Parathyroid adenoma (tissue), 2 donors: ENCODE results near the gene BIRC3.

ENCODE experiments used
- H2AFZ ChIP-seq: fragments of 300-600 bp; sonication (generic); one replicate; pipeline ENCODE4 v1.7.0; 2017; ENCODE audit warnings: antibody characterized with exemption, mild to moderate bottlenecking
- H3K27ac ChIP-seq: fragments of 300-600 bp; sonication (generic); one replicate; pipeline ENCODE4 v1.7.0; 2017
- H3K27me3 ChIP-seq: fragments of 300-600 bp; sonication (generic); one replicate; pipeline ENCODE4 v1.7.0; 2017; ENCODE audit warnings: low read length; ENCODE audit not compliant: control insufficient read depth, insufficient read depth
- H3K36me3 ChIP-seq: fragments of 300-600 bp; sonication (generic); one replicate; pipeline ENCODE4 v1.7.0; 2017; ENCODE audit warnings: low read length; ENCODE audit not compliant: control insufficient read depth, insufficient read depth
- H3K4me1 ChIP-seq: fragments of 300-600 bp; sonication (generic); one replicate; pipeline ENCODE4 v1.7.0; 2017; ENCODE audit warnings: control low read depth
- H3K4me2 ChIP-seq: fragments of 300-600 bp; sonication (generic); one replicate; pipeline ENCODE4 v1.7.0; 2017; ENCODE audit warnings: low read length
- H3K4me3 ChIP-seq: fragments of 300-600 bp; sonication (generic); one replicate; pipeline ENCODE4 v1.7.0; 2017; ENCODE audit warnings: low read depth, low read length
- H3K79me2 ChIP-seq: fragments of 300-600 bp; sonication (generic); one replicate; pipeline ENCODE4 v1.7.0; 2017; ENCODE audit warnings: control low read depth
- H3K9ac ChIP-seq: fragments of 300-600 bp; sonication (generic); one replicate; pipeline ENCODE4 v1.7.0; 2017; ENCODE audit warnings: mild to moderate bottlenecking
- H3K9me3 ChIP-seq: fragments of 300-600 bp; sonication (generic); one replicate; pipeline ENCODE4 v1.7.0; 2017; ENCODE audit warnings: low read length; ENCODE audit not compliant: control insufficient read depth
- CTCF ChIP-seq: fragments of 300-600 bp; sonication (generic); IDR thresholded peaks from one replicate; pipeline ENCODE4 v1.7.0; 2017; ENCODE audit warnings: antibody characterized with exemption, mild to moderate bottlenecking
- donor health status: primary hyperparathyroidism.

BIRC3 gene

GRCh38 chr11:102269927-102270326 is 47.4 kb upstream of the BIRC3 start:
- H3K79me2 ChIP-seq, result no peaks in the 10 kb centered on the region
- H3K4me2 ChIP-seq, result no peak overlapping the region
- no peak overlapping the region for H2AFZ ChIP-seq
- no peaks in the 10 kb centered on the region for H3K4me1 ChIP-seq
- H3K4me3 ChIP-seq, result no peak overlapping the region
- no peak overlapping the region for H3K27ac ChIP-seq
- no peaks in the 10 kb centered on the region for H3K36me3 ChIP-seq
- no peak for TF ChIP-seq CTCF
- no peaks in the 10 kb centered on the region for H3K27me3 ChIP-seq
- no peaks in the 10 kb centered on the region for H3K9me3 ChIP-seq
- no peak overlapping the region for H3K9ac ChIP-seq

GRCh38 chr11:102272047-102272824 is 45.0 kb upstream of the BIRC3 start:
- Histone ChIP-seq H3K27me3 (no peaks in the 10 kb centered on the region), H3K9ac (no peak overlapping the region), H3K27ac (no peak overlapping the region), H3K9me3 (no peaks in the 10 kb centered on the region), H3K36me3 (no peaks in the 10 kb centered on the region), H3K79me2 (no peaks in the 10 kb centered on the region), H3K4me2 (no peak overlapping the region), H3K4me1 (no peaks in the 10 kb centered on the region), H3K4me3 (no peak overlapping the region), H2AFZ (no peak overlapping the region)
- TF ChIP-seq CTCF, result no peak

GRCh38 chr11:102274628-102275027 is 42.7 kb upstream of the BIRC3 start:
- Histone ChIP-seq H3K9ac (no peak overlapping the region), H3K27me3 (no peaks in the 10 kb centered on the region), H3K79me2 (no peaks in the 10 kb centered on the region), H3K4me1 (no peaks in the 10 kb centered on the region), H3K9me3 (no peaks in the 10 kb centered on the region), H3K27ac (no peak overlapping the region), H3K4me2 (no peak overlapping the region), H3K4me3 (no peak overlapping the region), H3K36me3 (no peaks in the 10 kb centered on the region), H2AFZ (no peak overlapping the region)
- no peak for TF ChIP-seq CTCF

- no peak overlapping the region for H3K27ac ChIP-seq
These were observed 40.9 kb upstream of the BIRC3 start for GRCh38 chr11:102276362-102276761.

More at GRCh38 chr11:102276362-102276761, 40.9 kb upstream of the BIRC3 start:
- TF ChIP-seq CTCF, result no peak
- no peaks in the 10 kb centered on the region for H3K27me3 ChIP-seq
- peaks cover 2% of the 10 kb centered on the region for H3K4me1 ChIP-seq
- no peak overlapping the region for H3K9ac ChIP-seq
- H3K79me2 ChIP-seq, result no peaks in the 10 kb centered on the region
- H3K4me2 ChIP-seq, result no peak overlapping the region
- no peaks in the 10 kb centered on the region for H3K9me3 ChIP-seq
- no peak overlapping the region for H2AFZ ChIP-seq
- no peak overlapping the region for H3K4me3 ChIP-seq
- H3K36me3 ChIP-seq, result no peaks in the 10 kb centered on the region
